ENCODE measurements around the gene SMC1B.

The SMC1B gene

GRCh38 chr22:45308957-45309421 lies 104.4 kb downstream of the SMC1B start:
- no peaks in the 10 kb centered on the region for H3K79me2 ChIP-seq (ENCODE audit: insufficient read depth, low read length)
- no peaks in the 10 kb centered on the region for H3K36me3 ChIP-seq (ENCODE audit: insufficient read depth, low read length)
- peak overlapping the region; percentile 91 for H3K4me3 ChIP-seq (ENCODE audit: low read depth, low read length, poor library complexity, severe bottlenecking)
- peak overlapping the region; percentile 92 for H3K4me2 ChIP-seq (ENCODE audit: low read length)
- no peaks in the 10 kb centered on the region for H4K20me1 ChIP-seq (ENCODE audit: insufficient read depth, low read length)
- TF ChIP-seq EZH2 (IDR thresholded peaks at IDR 0.05; ENCODE audit: borderline replicate concordance, low read length) (no peak), CTCF (IDR thresholded peaks at IDR 0.05; ENCODE audit: low read length) (peak; percentile 15; the same call in 1 of the 2 replicates)
- no peaks in the 10 kb centered on the region for H3F3A ChIP-seq (ENCODE audit: insufficient read depth, low read length)
- no peaks in the 10 kb centered on the region for H3K27me3 ChIP-seq (ENCODE audit: insufficient read depth, low read length)
- no peak overlapping the region for H3K27ac ChIP-seq (ENCODE audit: low read depth, low read length, poor library complexity, severe bottlenecking)
- no peaks in the 10 kb centered on the region for H3K9me2 ChIP-seq (ENCODE audit: low read depth, low read length)
- H3K9ac ChIP-seq (ENCODE audit: low read length), result peak overlapping the region; percentile 69
- H3K9me3 ChIP-seq (ENCODE audit: low read length), result no peaks in the 10 kb centered on the region
- peaks cover 22% of the 10 kb centered on the region for H3K4me1 ChIP-seq (ENCODE audit: insufficient read depth, low read length, severe bottlenecking)
- no peak overlapping the region for H2AFZ ChIP-seq (ENCODE audit: low read length)

GRCh38 chr22:45308391-45308956 lies 104.9 kb downstream of the SMC1B start:
- Histone ChIP-seq H3K79me2 (ENCODE audit: insufficient read depth, low read length) (no peaks in the 10 kb centered on the region), H2AFZ (ENCODE audit: low read length) (no peak overlapping the region), H3K27ac (ENCODE audit: low read depth, low read length, poor library complexity, severe bottlenecking) (no peak overlapping the region), H3K36me3 (ENCODE audit: insufficient read depth, low read length) (no peaks in the 10 kb centered on the region), H3K4me3 (ENCODE audit: low read depth, low read length, poor library complexity, severe bottlenecking) (no peak overlapping the region), H3K9ac (ENCODE audit: low read length) (no peak overlapping the region; the same call in 1 of the 2 replicates), H3K9me3 (ENCODE audit: low read length) (no peaks in the 10 kb centered on the region), H3K4me2 (ENCODE audit: low read length) (no peak overlapping the region), H3K4me1 (ENCODE audit: insufficient read depth, low read length, severe bottlenecking) (peaks cover 22% of the 10 kb centered on the region), H3F3A (ENCODE audit: insufficient read depth, low read length) (no peaks in the 10 kb centered on the region), H3K9me2 (ENCODE audit: low read depth, low read length) (no peaks in the 10 kb centered on the region), H3K27me3 (ENCODE audit: insufficient read depth, low read length) (no peaks in the 10 kb centered on the region), H4K20me1 (ENCODE audit: insufficient read depth, low read length) (no peaks in the 10 kb centered on the region)
- no peak for TF ChIP-seq CTCF (IDR thresholded peaks at IDR 0.05; ENCODE audit: low read length)
- no peak for TF ChIP-seq EZH2 (IDR thresholded peaks at IDR 0.05; ENCODE audit: borderline replicate concordance, low read length)

- H3K27me3 ChIP-seq (ENCODE audit: insufficient read depth, low read length), result 0 out of 2 replicates have a peak, but pooled peaks cover 5% of the 10 kb centered on the region
- H2AFZ ChIP-seq (ENCODE audit: low read length), result no peak overlapping the region
- H3K4me2 ChIP-seq (ENCODE audit: low read length), result no peak overlapping the region
- no peak overlapping the region for H3K9ac ChIP-seq (ENCODE audit: low read length)
- H3K9me2 ChIP-seq (ENCODE audit: low read depth, low read length), result no peaks in the 10 kb centered on the region
- TF ChIP-seq EZH2 (IDR thresholded peaks at IDR 0.05; ENCODE audit: borderline replicate concordance, low read length), result no peak
- TF ChIP-seq CTCF (IDR thresholded peaks at IDR 0.05; ENCODE audit: low read length), result no peak
- H3K36me3 ChIP-seq (ENCODE audit: insufficient read depth, low read length), result no peaks in the 10 kb centered on the region
- no peaks in the 10 kb centered on the region for H3K9me3 ChIP-seq (ENCODE audit: low read length)
- peaks cover 18% of the 10 kb centered on the region for H3K4me1 ChIP-seq (ENCODE audit: insufficient read depth, low read length, severe bottlenecking)
- H3F3A ChIP-seq (ENCODE audit: insufficient read depth, low read length), result no peaks in the 10 kb centered on the region
- H3K27ac ChIP-seq (ENCODE audit: low read depth, low read length, poor library complexity, severe bottlenecking), result no peak overlapping the region
- no peaks in the 10 kb centered on the region for H4K20me1 ChIP-seq (ENCODE audit: insufficient read depth, low read length)
- no peaks in the 10 kb centered on the region for H3K79me2 ChIP-seq (ENCODE audit: insufficient read depth, low read length)
- H3K4me3 ChIP-seq (ENCODE audit: low read depth, low read length, poor library complexity, severe bottlenecking), result no peak overlapping the region
Observed at GRCh38 chr22:45306139-45306538, 107.3 kb downstream of the SMC1B start.
